HL-60 (cell line): ENCODE results near the gene FHIT.

Experiments used
- DNase-seq, 2 experiments: peaks; one replicate each; pipeline ENCODE4 v3.0.0-alpha.2; 2010 to 2020; ENCODE audit warnings: low read depth in 1 of 2, low spot score in 1 of 2
- H3K27ac ChIP-seq: fragments of 250-450 bp; sonication (Bioruptor Pico); replicated peaks from 2 replicates; pipeline ENCODE4 v1.5.1; 2020; ENCODE audit warnings: mild to moderate bottlenecking, moderate library complexity
- H3K27me3 ChIP-seq: fragments of 250-450 bp; sonication (Bioruptor Pico); 2 replicates; pipeline ENCODE4 v1.5.1; 2021; ENCODE audit warnings: mild to moderate bottlenecking, moderate library complexity; ENCODE audit not compliant: insufficient read depth, poor library complexity, severe bottlenecking
- H3K4me3 ChIP-seq: replicated peaks from 2 replicates; pipeline ENCODE4 v1.5.1; 2011; ENCODE audit warnings: mild to moderate bottlenecking, control low read depth, low read length; ENCODE audit not compliant: insufficient read depth
- CTCF ChIP-seq: IDR thresholded peaks from one replicate; pipeline ENCODE4 v1.5.1; 2011; ENCODE audit warnings: low read length, control low read depth, inconsistent platforms; ENCODE audit not compliant: insufficient read depth
- GABPA ChIP-seq: IDR thresholded peaks from 2 replicates; pipeline ENCODE4 v1.6.1; 2012; ENCODE audit warnings: low read depth
- POLR2AphosphoS5 ChIP-seq: IDR thresholded peaks from 2 replicates; pipeline ENCODE4 v1.6.1; 2012; ENCODE audit warnings: low read depth
- REST ChIP-seq: IDR thresholded peaks from 2 replicates; pipeline ENCODE4 v1.6.1; 2012; ENCODE audit warnings: low read depth; ENCODE audit not compliant: insufficient replicate concordance
- SPI1 ChIP-seq: IDR thresholded peaks from 2 replicates; pipeline ENCODE4 v1.6.1; 2012; ENCODE audit warnings: low read depth, mild to moderate bottlenecking, borderline replicate concordance

FHIT gene

GRCh38 chr3:60430205-60430604, 821.0 kb downstream of the FHIT start:
- TF ChIP-seq GABPA = no peak
- no peak for TF ChIP-seq SPI1
- no peak for TF ChIP-seq REST
- no peak for TF ChIP-seq POLR2AphosphoS5
- TF ChIP-seq CTCF = no peak

GRCh38 chr3:60427109-60427508, 824.1 kb downstream of the FHIT start:
- DNase-seq = no peak
- TF ChIP-seq CTCF (no peak), POLR2AphosphoS5 (no peak), SPI1 (no peak), GABPA (no peak), REST (no peak)
- Histone ChIP-seq H3K27ac (no peak overlapping the region), H3K27me3 (no peaks in the 10 kb centered on the region), H3K4me3 (no peak overlapping the region)

More at GRCh38 chr3:60430205-60430604, 821.0 kb downstream of the FHIT start:
- DNase-seq = no peak
- H3K27me3 ChIP-seq = no peaks in the 10 kb centered on the region
- H3K4me3 ChIP-seq = no peak overlapping the region
- no peak overlapping the region for H3K27ac ChIP-seq

GRCh38 chr3:60424942-60425341, 826.3 kb downstream of the FHIT start:
- no peaks in the 10 kb centered on the region for H3K27me3 ChIP-seq
- TF ChIP-seq REST (no peak), CTCF (no peak), POLR2AphosphoS5 (no peak), GABPA (no peak)
- no peak for DNase-seq
- no peak overlapping the region for H3K4me3 ChIP-seq
- no peak overlapping the region for H3K27ac ChIP-seq
